GM21737 (cell line): ENCODE data around the gene ASTN1.

Experiments
- ATAC-seq: cut with Tn5 transposase; IDR thresholded peaks from one replicate; pipeline ENCODE4 v1.9.1; 2021; ENCODE audit warnings: mild to moderate bottlenecking, moderate library complexity; ENCODE audit not compliant: unreplicated experiment

Gene ASTN1

DNA sequence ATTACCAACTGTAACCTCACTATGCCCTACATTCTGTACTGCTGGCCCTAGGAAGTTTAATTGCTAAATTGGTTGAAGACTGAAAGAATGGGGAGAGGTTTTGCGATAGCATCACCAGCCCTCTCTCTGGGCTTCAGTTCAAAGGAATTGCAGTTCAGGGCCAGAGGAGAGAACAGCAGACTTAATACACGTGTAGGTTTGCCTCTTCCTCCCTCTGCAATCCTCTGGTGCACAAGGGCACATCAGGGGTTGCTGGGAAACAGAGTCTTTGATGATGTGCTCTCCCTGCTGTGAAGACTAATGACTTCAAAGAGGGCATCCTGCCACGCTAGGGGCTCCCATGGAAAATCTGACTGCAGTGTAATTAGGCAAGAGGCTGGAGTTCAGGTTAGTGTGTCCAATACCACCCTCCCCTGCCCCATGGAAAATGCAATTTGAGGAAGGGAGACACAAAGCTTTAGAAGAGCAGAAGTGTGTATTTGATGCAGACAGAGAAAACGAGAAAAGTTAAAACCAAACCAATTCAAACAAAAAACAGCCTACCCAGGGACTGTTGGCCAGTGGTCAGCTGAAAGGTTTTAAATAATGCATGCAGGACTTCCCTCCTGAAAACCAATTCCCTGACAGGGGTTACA, 167.9 kb downstream of the ASTN1 start:
- no peak for ATAC-seq

DNA sequence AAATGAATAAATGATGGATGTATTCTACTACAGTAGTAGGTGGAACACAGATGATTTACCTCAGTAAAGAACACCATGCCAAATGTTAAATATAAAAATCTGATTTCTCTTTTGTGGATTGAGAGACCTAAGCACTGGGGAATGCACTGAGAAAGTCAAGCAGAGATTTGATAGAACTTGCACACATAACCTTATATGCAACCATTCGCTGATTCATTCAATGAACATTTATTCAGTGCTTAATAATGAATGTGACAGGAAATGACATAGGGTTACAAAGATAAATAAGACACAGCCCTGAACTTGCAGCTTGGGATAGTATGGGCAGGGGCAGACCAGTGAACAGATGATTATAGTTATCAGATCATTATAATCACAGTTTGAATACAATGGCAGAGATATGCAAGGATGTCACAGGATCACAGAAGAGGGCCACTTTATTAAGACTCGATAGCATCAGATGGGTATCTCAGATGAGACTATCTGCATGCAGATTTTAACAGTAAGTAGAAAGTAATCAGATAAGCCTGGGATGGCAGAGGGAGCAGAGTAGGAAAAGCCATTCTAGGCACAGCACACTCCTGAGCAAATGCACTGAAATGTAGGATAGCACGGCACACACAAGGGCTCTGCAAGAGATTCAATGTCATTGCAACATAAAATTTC, 169.4 kb downstream of the ASTN1 start:
- no peak for ATAC-seq

DNA sequence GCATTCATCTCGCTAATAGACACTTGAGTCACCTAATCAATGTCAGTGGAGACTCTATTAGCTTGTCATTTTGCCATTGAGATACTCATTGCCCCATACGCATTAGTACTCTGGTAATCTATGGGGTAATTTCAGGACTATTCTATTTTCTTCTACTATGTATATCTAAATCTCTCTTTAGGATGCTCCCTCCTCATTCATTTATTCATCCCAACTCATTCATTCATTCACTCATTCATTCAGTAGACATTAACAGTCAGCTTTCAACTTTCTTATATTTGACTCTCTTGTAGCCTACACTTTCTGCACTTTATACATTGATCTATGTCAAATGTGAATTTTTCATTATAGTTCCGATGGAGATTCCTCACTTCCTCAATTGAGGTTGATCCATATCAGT, 170.9 kb downstream of the ASTN1 start:
- ATAC-seq: no peak

DNA sequence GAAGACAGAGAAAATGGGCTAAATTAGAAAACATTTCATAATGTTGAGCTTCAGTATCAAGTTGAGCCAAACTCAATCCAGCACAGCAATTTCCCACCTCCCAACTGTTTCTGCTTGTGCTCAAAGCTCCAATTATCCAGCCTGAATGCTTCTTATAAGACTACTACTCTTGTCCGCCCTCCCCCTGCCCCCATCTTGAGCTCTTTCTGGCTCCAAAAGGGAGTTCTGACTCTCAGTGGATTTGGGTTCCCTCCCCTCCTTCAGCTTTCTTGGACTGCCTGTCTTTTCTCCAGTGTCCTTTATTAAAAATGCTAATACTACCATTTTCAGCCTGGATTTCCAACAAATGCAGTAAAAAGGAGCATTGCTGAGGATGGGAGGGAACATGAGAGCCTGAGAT, 174.8 kb downstream of the ASTN1 start:
- no peak for ATAC-seq

DNA sequence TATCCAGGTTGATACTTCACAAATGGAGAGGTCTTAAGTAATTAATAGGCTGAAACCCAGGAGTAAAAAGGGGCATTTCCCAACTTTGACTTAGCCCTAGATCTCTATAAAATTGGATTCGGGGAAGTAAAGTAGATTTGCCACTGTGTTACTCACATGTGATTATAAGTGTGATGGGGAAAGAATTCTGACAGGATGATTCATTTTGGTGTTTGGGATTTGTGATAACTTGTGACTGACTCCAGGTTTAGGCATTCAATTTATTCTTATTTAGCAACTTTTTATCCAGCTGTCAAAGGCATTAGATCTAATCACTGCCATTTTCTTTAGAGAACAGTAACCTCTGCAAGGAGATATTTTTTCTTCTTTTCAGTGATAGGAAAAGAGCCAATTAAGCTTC, 175.5 kb downstream of the ASTN1 start:
- no peak for ATAC-seq

DNA sequence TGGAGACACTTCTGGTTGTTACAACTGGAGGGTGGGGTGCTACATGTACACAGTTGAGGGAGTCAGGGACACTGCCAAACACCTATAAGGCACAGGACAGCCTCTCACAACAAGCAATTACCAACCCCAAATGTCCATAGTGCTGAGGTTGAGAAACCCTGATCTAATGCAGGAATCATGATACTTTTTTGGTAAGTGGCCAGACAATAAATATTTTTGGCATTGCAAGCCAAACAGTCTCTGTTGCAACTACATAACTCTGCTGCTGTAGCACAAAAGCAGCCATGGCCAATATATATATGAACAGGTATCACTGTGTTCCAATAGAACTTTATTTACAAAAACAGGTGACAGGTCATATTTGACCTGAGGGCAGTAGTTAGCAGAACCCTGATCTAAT, 177.5 kb downstream of the ASTN1 start:
- ATAC-seq: no peak

DNA sequence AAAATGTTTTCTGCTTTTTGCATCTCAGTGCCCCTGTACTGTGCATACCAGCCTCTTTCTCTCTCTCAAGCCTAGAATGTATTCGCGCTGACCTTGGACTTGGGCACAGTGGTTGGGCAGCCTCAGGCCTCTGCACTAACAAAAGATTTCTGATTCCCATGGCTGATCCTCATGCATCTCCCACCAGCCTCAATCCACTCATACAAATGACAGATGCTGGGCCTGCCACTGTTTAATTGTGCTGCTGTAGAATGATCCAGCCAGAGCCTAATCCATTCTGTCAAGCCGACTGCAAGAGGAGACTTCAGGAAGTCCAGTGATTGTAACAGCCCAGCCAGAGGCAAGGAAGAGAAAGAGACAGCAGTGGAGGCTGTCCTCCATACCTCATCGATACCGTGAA, 180.8 kb downstream of the ASTN1 start:
- no peak for ATAC-seq

DNA sequence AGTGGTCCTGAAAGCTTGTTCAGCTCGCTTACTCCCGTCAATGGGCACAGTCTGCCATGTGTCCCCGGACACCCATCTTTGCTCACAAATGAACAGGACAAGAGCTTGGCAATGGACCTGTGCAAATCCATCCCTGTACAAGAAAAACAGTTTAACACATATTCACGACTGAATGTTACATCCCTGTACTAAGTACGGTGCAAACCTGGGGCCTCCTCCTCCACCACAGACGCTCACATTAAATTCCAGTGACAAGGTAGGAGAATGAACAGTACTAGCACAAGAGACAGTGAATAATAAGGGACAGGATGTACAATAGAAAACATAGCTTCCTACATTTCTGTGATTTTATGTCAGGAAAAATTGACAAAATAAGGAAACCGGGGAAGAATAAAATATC, 187.7 kb downstream of the ASTN1 start:
- ATAC-seq: no peak

DNA sequence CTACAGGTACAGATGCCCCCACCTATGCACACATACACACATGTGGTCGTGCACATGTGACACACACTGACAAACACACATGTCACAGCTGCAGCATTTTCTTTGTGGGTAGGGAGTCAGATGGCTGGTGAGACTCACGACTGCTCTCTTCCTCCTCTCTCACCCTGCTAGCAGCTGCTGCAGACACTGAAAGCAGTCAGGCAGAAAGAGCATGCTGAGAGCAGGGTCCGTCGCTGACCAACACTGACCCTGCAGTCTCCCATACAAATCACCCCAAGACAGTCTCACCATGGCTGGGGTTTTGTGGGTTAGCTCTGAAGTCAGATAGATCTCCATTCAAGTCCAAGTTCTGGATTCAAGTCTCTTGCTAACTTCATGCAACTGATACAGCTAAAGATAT, 188.3 kb downstream of the ASTN1 start:
- no peak for ATAC-seq

DNA sequence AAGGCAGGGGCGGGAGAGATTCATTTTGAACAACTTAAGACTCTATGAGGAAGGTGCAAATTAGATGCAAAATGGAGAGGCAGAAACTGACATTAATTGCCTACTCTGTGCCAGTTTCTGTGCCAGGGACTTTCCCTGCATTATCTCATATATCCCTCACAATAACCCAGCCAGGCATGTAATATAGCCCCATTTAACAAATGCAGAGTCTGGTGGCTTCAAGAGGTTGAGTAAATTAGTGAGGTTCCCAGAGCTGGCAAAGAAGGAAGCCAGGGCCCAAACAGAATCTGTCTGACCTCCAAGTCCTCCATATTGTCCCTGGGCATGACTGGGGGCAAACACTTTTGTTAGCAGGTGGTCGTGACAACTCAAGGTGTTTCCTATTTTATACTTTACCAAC, 199.8 kb downstream of the ASTN1 start:
- no peak for ATAC-seq

DNA sequence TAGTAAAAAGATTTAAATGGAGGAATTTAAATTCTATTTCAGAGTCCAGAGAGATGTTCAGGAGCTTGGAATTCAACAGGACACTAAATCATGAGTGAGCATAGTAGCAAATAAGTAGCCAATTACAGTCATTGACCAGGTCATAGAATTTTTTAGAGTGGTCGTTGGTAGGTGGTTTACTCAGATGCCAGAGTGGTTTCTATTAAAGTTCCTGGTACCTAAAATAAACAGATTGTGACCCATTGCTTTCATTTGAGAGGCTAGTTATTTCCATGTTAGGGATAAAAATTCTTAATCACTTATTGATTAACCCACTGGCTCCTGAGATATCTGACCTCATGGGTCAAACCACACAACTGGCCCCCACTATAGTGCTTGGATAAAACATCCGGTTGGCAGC, 201.3 kb downstream of the ASTN1 start:
- ATAC-seq: no peak

DNA sequence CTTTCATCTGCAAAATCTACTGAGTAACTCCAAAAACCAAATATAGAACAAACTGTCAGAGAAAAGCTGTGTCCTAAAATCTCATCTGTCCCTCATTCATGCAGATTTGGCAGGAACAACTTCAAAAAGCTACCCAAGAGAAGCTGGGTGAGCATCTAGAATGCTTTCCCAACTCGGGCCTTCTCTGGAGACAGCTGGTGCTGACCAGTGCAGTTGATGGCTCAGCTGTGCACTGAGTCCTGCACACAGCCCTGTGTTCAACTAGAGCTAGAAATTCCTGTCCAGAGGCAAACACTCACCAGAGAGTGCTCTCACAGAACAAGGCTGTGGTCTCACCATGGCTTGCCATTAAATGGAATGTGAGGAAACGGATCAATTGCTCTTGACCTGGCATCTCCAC, 202.8 kb downstream of the ASTN1 start:
- no peak for ATAC-seq

DNA sequence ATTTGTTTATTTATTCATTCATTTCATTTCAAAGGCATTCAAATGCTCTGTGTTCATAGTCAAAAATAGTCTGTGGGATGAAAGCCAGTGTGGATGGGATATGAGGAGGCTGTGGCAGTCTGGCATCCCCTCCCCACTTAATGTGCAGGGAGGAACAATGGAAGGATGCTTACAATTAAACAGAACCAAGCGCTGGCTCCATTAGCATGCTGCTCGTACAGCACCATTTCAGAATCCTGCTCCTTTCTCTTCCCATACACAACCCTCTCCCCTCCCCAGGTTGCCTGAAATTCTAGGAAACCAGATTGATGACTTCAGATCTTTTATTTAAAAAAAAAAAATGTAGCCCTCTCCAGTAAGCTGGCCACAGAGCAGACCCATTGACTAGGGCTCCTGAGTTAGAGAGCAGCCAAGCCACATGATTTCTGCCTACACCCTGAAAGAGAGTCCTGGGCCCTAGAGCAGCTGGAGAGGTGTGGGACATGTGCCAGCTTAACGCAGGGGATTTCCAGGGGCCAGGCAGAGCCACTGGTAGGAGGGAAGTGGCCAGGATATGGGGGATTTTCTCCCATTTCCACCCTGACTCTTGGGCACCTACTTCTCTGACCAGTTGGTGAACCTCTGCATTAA, 205.2 kb downstream of the ASTN1 start:
- no peak for ATAC-seq

DNA sequence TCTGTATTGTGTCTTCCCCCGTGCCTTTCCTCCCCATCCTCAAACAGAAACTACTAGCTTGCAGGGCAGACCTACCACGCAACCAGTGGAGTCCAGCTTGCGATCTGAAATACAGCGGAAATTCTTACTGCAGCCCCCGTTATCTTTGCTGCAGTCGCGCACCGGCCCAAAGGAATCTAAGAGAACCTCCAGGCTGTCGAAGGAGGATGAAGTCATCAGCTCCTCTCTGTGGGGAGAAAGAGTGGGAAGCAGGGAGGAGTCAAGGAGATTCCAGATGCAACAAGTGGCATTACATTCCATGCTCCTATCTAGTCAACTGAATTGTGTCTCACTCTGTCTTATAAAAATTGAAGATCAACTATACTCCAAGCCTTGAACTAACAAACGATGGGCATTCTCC, 206.9 kb downstream of the ASTN1 start:
- ATAC-seq: no peak

DNA sequence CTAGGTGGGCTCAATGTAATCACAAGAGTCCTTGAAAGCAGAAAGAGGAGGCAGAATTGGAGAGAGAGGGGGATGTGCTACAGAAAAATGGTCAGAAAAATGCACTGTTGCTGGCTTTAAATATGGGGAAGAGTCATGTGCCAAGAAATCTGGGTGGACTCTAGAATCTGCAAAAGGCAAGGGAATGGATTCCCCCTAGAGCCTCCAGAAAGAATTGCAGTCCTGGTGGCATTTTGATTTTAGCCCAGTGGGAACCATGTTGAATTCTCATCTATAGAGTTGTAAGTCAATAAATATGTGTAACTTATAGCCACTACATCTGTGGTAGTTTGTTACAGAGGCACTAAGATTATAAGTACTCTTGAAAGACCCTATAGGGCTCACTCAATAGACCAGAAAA, 210.3 kb downstream of the ASTN1 start:
- no peak for ATAC-seq

DNA sequence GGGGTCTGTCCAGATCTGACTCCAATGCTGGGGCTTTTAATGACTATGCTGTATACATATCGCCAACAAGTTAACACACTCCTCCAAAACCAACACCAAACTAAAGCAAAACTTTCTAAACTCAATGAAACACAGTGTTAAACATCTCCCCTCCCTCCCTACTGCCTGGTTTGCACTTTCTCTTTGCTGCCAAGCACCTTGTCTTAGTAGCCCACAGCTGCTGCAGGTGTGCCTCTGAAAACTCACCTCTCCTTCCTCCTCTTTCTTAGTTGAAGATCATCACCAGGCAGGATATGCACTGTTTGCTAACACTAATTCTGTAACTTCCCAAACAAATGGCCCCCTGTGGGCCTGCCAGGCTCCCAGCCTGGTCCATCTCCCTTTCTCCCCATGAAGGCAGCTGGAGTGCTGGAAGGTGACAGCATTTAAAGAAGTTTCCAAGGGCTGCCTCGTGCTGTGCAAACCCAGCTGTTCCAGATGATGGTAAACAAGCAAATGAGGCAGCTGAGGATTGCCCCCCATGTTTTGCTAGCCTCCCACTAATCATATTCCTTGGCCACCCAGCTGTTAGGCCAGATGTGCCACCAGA, 213.7 kb downstream of the ASTN1 start:
- no peak for ATAC-seq

DNA sequence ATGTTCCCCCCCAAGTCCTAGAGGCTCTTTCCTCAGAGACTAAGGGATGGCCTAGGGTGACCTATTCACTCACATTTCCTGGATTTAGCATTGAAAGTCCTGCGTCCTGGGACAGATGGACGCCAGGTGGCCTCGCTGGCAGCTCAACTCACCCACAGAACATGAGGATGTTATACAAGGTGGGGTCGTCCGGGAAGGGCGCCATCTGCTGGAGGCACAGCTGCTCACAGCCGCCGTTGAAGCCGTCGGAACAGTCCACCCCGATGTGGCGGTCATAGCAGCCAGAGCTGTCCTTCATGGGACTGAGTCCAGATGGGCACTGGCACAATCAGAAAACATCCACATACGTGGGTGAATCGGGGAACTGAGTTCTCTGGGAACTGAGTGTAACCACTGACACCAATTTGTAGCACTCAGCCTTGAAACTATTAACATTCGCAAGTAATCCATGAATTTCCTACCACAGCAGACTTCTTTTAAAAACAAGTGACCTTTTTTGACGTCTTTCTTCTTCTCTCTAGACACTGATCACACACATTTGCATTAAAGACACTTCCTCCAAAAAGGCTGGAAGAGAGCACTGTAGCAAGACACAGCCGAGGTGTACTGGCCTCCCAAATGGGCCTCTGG, 215.4 kb downstream of the ASTN1 start:
- ATAC-seq: no peak

DNA sequence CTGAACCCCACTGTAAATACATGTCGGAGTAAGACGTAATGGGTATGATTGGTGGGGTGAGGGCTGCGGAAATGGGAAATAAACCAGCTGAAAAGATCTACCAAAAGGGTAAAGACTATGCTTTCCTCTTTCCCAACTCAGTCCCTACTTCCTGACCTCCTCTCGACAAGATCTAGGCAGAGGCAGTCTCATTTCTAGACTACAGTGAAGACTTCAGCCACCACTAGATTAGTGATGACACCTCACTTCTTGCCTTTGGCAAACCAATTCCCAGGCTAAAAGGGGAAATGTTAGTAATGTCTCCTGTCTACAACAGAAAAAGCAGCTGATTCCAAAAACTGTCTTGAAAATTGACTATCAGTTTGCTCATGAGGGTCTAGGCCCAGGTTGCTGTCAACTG, 219.9 kb downstream of the ASTN1 start:
- ATAC-seq: no peak

DNA sequence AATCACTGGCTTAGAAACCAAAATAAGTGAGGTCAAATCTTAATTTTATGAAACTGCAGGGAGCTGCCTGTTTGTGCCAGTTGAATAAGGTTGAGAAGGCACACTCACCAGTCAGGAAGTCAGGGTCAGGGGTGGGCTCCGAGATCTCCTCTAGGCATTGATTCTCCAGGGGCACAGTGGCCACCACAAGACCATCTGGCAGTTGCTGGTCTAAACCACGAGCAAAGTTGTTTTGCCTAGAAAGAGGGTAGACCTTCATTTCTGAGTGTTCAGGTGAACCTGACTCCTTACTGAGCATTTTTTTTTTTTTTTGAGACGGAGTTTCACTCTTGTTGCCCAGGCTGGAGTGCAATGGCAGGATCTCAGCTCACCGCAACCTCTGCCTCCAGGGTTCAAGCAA, 220.7 kb downstream of the ASTN1 start:
- ATAC-seq: no peak

DNA sequence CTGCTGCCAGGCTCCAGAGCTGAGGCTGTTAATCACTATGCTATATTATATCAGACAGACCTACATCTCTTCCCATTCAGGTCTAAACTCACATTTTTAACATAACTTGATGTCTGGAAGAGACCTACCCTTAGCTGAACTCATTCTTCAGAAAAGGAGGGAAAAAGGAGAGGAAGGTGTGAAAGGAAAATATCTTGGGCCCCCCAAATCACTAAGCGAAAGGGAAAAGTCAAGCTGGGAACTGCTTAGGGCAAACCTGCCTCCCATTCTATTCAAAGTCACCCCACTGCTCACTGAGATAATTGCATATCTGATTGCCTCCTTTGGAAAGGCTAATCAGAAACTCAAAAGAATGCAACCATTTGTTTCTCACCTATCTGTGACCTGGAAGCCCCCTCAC, 222.2 kb downstream of the ASTN1 start:
- no peak for ATAC-seq

DNA sequence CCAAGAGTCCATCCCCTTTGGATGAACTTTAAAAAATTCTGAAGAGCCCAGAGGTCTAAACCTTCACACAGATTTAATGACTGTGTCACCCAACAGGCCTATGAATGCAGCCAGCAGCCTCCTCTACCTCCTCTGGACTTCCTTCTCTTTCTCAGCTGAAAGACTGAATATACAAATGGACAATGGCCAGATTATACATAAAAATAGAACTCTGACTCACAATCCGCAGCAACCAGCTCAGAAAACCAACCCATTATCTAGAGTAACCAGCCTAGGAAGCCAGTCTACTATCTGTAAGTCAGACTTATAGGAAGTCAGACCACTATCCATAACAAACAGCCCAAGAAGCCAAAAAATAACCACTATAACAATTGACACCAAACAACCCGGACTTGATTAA, 224.5 kb downstream of the ASTN1 start:
- ATAC-seq: no peak

DNA sequence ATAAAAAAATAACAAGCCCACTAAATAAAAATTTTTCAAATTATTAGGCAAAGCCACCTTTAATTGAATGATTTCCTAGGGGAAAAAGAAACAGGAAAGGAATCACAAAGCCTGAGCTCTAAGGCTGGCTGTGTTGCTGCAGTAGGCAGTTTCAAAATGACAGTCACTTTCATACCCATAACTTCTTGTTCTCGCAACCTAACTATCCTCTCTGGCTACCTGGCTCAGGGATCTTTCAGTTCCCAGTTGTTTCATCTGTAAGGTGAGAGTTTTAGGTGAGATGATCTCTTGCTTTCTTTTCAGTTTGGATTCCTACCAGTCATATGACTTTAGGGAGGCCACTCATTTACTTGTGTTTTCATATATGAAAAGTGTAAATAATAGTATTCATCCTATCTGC, 226.1 kb downstream of the ASTN1 start:
- no peak for ATAC-seq
